Stimulated activated CD8-positive, alpha-beta memory T cell treated with anti-CD3 and anti-CD28 coated beads, Interleukin-15, amount 100 ng/mL, for 48 hours (primary cell): ENCODE results near the gene TPSD1.
"Not testable (repeated sequence)": the region's sequence is repeated elsewhere in the genome, so short reads cannot be mapped to it uniquely, and the experiment has no call there.

Experiments
- DNase-seq, 2 donors: peaks; one replicate each; pipeline ENCODE4 v3.0.0-alpha.2; 2020; ENCODE audit warnings: low read depth in 2 of 2

TPSD1 gene

GRCh38 chr16:1255276-1256122 is at the start of gene TPSD1:
Gene TPSD1, plus strand, starts transcription at chr16:1256069. Its CDS starts 212 bp downstream, at chr16:1256281.
- not testable (repeated sequence) for DNase-seq

- no peak for DNase-seq
Observed at GRCh38 chr16:1206326-1206725, 49.5 kb upstream of the TPSD1 start.

- DNase-seq: no peak
Observed at GRCh38 chr16:1206786-1207185, 49.1 kb upstream of the TPSD1 start.

- DNase-seq: no peak
Observed at GRCh38 chr16:1208239-1208830, 47.5 kb upstream of the TPSD1 start.

GRCh38 chr16:1209081-1209480 is 46.8 kb upstream of the TPSD1 start:
- DNase-seq: no peak

- DNase-seq: no peak
Observed at GRCh38 chr16:1210461-1210860, 45.4 kb upstream of the TPSD1 start.

- no peak for DNase-seq
Observed at GRCh38 chr16:1211451-1212268, 44.2 kb upstream of the TPSD1 start.

GRCh38 chr16:1212616-1213194 is 43.2 kb upstream of the TPSD1 start:
- no peak for DNase-seq

- DNase-seq: no peak
Observed at GRCh38 chr16:1213231-1213630, 42.6 kb upstream of the TPSD1 start.

GRCh38 chr16:1213796-1214372 is 42.0 kb upstream of the TPSD1 start:
- DNase-seq: no peak

- no peak for DNase-seq
Observed at GRCh38 chr16:1214719-1215118, 41.1 kb upstream of the TPSD1 start.

GRCh38 chr16:1215574-1216295 is 40.1 kb upstream of the TPSD1 start:
- no peak for DNase-seq

- no peak for DNase-seq
Observed at GRCh38 chr16:1216296-1216619, 39.6 kb upstream of the TPSD1 start.

- no peak for DNase-seq
Observed at GRCh38 chr16:1216681-1217400, 39.0 kb upstream of the TPSD1 start.

GRCh38 chr16:1217526-1217925 is 38.3 kb upstream of the TPSD1 start:
- no peak for DNase-seq

- no peak for DNase-seq
Observed at GRCh38 chr16:1218061-1218929, 37.6 kb upstream of the TPSD1 start.

- DNase-seq: no peak
Observed at GRCh38 chr16:1218930-1219611, 36.8 kb upstream of the TPSD1 start.

- DNase-seq: no peak
Observed at GRCh38 chr16:1220098-1220728, 35.7 kb upstream of the TPSD1 start.
